Neural cell (in vitro differentiated cells): ENCODE results near the gene EXO1. TPM values are rescaled to one million over a fixed set of nuclear protein-coding genes. Genes with fewer than 3 reads are reported as not detected.

Experiments
- H2AFZ ChIP-seq: fragments of 200-600, 300-800 bp; sonication (generic), shearing (Covaris generic); 2 replicates; pipeline ENCODE4 v1.6.0; 2014; ENCODE audit warnings: low read depth, mild to moderate bottlenecking, antibody characterized with exemption, low read length, moderate library complexity
- H3F3A ChIP-seq: fragments of 200-600 bp; shearing (Covaris generic); 2 replicates; pipeline ENCODE4 v1.6.1; 2016; ENCODE audit warnings: mild to moderate bottlenecking, moderate library complexity, mixed read lengths, antibody characterized with exemption, low read length; ENCODE audit not compliant: insufficient read depth, poor library complexity, severe bottlenecking
- H3K27ac ChIP-seq: fragments of 200-600, 300-800 bp; sonication (generic), shearing (Covaris generic); 2 replicates; pipeline ENCODE4 v1.5.1; 2014; ENCODE audit warnings: mild to moderate bottlenecking, low read length, moderate library complexity
- H3K27me3 ChIP-seq: fragments of 300-800, 200-600 bp; sonication (generic), shearing (Covaris generic); 2 replicates; pipeline ENCODE4 v1.6.0; 2014; ENCODE audit warnings: mild to moderate bottlenecking, low read depth, low read length, moderate library complexity; ENCODE audit not compliant: insufficient read depth
- H3K36me3 ChIP-seq: fragments of 300-800, 200-600 bp; sonication (generic), shearing (Covaris generic); 2 replicates; pipeline ENCODE4 v1.5.1; 2014; ENCODE audit warnings: mild to moderate bottlenecking, antibody characterized with exemption, low read length, moderate library complexity; ENCODE audit not compliant: insufficient read depth
- H3K4me2 ChIP-seq: fragments of 300-800, 200-600 bp; sonication (generic), shearing (Covaris generic); 2 replicates; pipeline ENCODE4 v1.6.0; 2014; ENCODE audit warnings: mild to moderate bottlenecking, low read length
- H3K4me3 ChIP-seq: fragments of 300-800, 200-600 bp; sonication (generic), shearing (Covaris generic); 2 replicates; pipeline ENCODE4 v1.5.1; 2014; ENCODE audit warnings: mild to moderate bottlenecking, low read length, moderate library complexity
- H3K79me2 ChIP-seq: fragments of 200-600 bp; shearing (Covaris generic); replicated peaks from 2 replicates; pipeline ENCODE4 v1.6.0; 2014; ENCODE audit warnings: mild to moderate bottlenecking, low read length, moderate library complexity; ENCODE audit not compliant: insufficient read depth
- H3K9ac ChIP-seq: fragments of 300-800, 200-600 bp; sonication (generic), shearing (Covaris generic); 2 replicates; pipeline ENCODE4 v1.6.1; 2016; ENCODE audit warnings: mild to moderate bottlenecking, low read length, mixed read lengths
- H3K9me2 ChIP-seq: fragments of 200-600 bp; shearing (Covaris generic); 2 replicates; pipeline ENCODE4 v1.6.1; 2016; ENCODE audit warnings: mild to moderate bottlenecking, low read length, mixed read lengths; ENCODE audit not compliant: insufficient read depth
- H3K9me3 ChIP-seq: fragments of 200-600, 300-800 bp; sonication (generic), shearing (Covaris generic); 2 replicates; pipeline ENCODE4 v1.6.1; 2016; ENCODE audit warnings: mild to moderate bottlenecking, mixed run types, low read length, moderate library complexity, mixed read lengths
- H4K20me1 ChIP-seq: fragments of 200-600 bp; shearing (Covaris generic); 2 replicates; pipeline ENCODE4 v1.6.1; 2016; ENCODE audit warnings: mild to moderate bottlenecking, mixed run types; ENCODE audit not compliant: insufficient read depth
- EP300 ChIP-seq: fragments of 450-650 bp; conservative IDR thresholded peaks from 2 replicates; pipeline ENCODE4 v1.6.1; 2014; ENCODE audit warnings: antibody characterized with exemption, mild to moderate bottlenecking, moderate library complexity; ENCODE audit not compliant: poor library complexity, severe bottlenecking
- EZH2 ChIP-seq: fragments of 200-600, 300-800 bp; shearing (Covaris generic), sonication (generic); IDR thresholded peaks from 2 replicates; pipeline ENCODE4 v1.6.1; 2014; ENCODE audit warnings: antibody characterized with exemption, low read length, borderline replicate concordance, mild to moderate bottlenecking; ENCODE audit not compliant: insufficient read depth, poor library complexity, severe bottlenecking
- MXI1 ChIP-seq: fragments of 450-650 bp; conservative IDR thresholded peaks from 2 replicates; pipeline ENCODE4 v1.6.1; 2014; ENCODE audit warnings: antibody characterized with exemption, mild to moderate bottlenecking; ENCODE audit not compliant: poor library complexity, severe bottlenecking
- POLR2AphosphoS5 ChIP-seq: IDR thresholded peaks from 2 replicates; pipeline ENCODE4 v1.6.1; 2012
- RAD21 ChIP-seq: fragments of 450-650 bp; conservative IDR thresholded peaks from 2 replicates; pipeline ENCODE4 v1.6.1; 2014; ENCODE audit warnings: antibody characterized with exemption, mild to moderate bottlenecking, moderate library complexity
- SMC3 ChIP-seq: fragments of 450-650 bp; conservative IDR thresholded peaks from 2 replicates; pipeline ENCODE4 v1.6.1; 2014; ENCODE audit warnings: antibody characterized with exemption, mild to moderate bottlenecking, moderate library complexity; ENCODE audit not compliant: poor library complexity
- TAF1 ChIP-seq: IDR thresholded peaks from 2 replicates; pipeline ENCODE4 v1.6.1; 2012; ENCODE audit warnings: low read depth
- polyA plus RNA-seq: library from polyadenylated mRNA; depleted of rRNA; stranded (reverse); fragments of >200 nt; gene quantifications from 2 replicates; pipeline ENCODE4 v1.2.3, GENCODE V29; 2014
- TF ChIP-seq, protein P1 (sequence below): IDR thresholded peaks from 2 replicates; pipeline ENCODE4 v1.6.1; 2012; ENCODE audit warnings: borderline replicate concordance
- TF ChIP-seq, protein P2 (sequence below): fragments of 450-650 bp; IDR thresholded peaks from 2 replicates; pipeline ENCODE4 v1.5.1; 2014; ENCODE audit warnings: antibody characterized with exemption, mild to moderate bottlenecking, moderate library complexity; ENCODE audit not compliant: poor library complexity, severe bottlenecking

Gene EXO1
- polyA plus RNA-seq, 1 donor from 2014 or later = 0.92 TPM

DNA sequence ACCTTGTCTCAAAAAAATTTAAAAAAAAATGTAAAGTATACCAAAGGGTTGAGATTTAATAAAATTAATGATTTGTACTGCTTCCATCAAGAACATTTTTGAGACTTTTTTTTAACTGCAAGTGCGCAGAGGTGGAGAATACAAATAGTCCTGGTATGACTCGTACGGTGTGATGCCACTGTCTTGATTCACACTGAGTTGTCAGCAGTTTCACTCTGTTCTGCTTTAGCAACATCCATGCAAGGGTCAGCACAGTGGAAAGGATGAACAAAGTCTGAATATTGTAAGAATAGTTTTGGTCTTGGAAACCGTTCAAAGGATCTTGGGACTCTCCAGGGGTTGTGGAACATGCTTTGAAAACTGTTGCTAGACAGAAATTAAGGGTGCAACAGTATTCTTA lies 40.2 kb downstream of the EXO1 start:
- TF ChIP-seq RAD21 = no peak
- no peak for TF ChIP-seq SMC3
- TF ChIP-seq, protein P1, sequence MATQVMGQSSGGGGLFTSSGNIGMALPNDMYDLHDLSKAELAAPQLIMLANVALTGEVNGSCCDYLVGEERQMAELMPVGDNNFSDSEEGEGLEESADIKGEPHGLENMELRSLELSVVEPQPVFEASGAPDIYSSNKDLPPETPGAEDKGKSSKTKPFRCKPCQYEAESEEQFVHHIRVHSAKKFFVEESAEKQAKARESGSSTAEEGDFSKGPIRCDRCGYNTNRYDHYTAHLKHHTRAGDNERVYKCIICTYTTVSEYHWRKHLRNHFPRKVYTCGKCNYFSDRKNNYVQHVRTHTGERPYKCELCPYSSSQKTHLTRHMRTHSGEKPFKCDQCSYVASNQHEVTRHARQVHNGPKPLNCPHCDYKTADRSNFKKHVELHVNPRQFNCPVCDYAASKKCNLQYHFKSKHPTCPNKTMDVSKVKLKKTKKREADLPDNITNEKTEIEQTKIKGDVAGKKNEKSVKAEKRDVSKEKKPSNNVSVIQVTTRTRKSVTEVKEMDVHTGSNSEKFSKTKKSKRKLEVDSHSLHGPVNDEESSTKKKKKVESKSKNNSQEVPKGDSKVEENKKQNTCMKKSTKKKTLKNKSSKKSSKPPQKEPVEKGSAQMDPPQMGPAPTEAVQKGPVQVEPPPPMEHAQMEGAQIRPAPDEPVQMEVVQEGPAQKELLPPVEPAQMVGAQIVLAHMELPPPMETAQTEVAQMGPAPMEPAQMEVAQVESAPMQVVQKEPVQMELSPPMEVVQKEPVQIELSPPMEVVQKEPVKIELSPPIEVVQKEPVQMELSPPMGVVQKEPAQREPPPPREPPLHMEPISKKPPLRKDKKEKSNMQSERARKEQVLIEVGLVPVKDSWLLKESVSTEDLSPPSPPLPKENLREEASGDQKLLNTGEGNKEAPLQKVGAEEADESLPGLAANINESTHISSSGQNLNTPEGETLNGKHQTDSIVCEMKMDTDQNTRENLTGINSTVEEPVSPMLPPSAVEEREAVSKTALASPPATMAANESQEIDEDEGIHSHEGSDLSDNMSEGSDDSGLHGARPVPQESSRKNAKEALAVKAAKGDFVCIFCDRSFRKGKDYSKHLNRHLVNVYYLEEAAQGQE = no peak
- TF ChIP-seq TAF1 = no peak
- TF ChIP-seq MXI1 = no peak
- TF ChIP-seq, protein P2, sequence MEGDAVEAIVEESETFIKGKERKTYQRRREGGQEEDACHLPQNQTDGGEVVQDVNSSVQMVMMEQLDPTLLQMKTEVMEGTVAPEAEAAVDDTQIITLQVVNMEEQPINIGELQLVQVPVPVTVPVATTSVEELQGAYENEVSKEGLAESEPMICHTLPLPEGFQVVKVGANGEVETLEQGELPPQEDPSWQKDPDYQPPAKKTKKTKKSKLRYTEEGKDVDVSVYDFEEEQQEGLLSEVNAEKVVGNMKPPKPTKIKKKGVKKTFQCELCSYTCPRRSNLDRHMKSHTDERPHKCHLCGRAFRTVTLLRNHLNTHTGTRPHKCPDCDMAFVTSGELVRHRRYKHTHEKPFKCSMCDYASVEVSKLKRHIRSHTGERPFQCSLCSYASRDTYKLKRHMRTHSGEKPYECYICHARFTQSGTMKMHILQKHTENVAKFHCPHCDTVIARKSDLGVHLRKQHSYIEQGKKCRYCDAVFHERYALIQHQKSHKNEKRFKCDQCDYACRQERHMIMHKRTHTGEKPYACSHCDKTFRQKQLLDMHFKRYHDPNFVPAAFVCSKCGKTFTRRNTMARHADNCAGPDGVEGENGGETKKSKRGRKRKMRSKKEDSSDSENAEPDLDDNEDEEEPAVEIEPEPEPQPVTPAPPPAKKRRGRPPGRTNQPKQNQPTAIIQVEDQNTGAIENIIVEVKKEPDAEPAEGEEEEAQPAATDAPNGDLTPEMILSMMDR = no peak
- TF ChIP-seq EP300 = no peak
- no peak for TF ChIP-seq POLR2AphosphoS5
- Histone ChIP-seq H3K9me3 (no peaks in the 10 kb centered on the region), H3K9ac (no peak overlapping the region), H3K79me2 (no peaks in the 10 kb centered on the region), H3K9me2 (no peaks in the 10 kb centered on the region), H3K4me3 (no peak overlapping the region), H4K20me1 (no peaks in the 10 kb centered on the region), H3K4me2 (no peak overlapping the region), H3F3A (no peaks in the 10 kb centered on the region), H3K27ac (no peak overlapping the region), H2AFZ (no peak overlapping the region), H3K27me3 (no peaks in the 10 kb centered on the region), H3K36me3 (no peaks in the 10 kb centered on the region)

DNA sequence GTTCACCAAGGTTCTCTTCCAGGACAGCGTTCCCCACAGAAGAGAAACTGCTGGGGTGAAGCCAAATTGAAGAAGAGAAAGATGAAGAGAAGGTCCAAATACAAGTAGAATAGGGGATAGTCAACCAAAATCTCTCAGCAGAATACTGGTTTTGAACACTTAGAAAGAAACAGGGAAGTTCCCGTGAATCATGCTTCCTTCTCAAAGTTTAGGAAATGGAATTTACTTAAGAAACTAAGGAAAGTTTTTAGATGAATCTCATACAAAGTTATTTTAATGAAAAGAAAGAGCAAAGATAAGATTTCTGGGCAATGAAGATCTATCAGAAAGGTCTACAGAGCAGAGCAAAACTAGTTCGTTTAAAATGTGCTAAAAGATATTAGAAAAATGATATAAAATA lies 43.3 kb downstream of the EXO1 start:
- Histone ChIP-seq H3K79me2 (no peaks in the 10 kb centered on the region), H3K27me3 (no peaks in the 10 kb centered on the region), H2AFZ (no peak overlapping the region), H3K4me3 (no peak overlapping the region), H3K9ac (no peak overlapping the region), H3K27ac (no peak overlapping the region), H4K20me1 (no peaks in the 10 kb centered on the region), H3K4me2 (no peak overlapping the region), H3K9me2 (no peaks in the 10 kb centered on the region), H3F3A (no peaks in the 10 kb centered on the region), H3K9me3 (no peaks in the 10 kb centered on the region), H3K36me3 (no peaks in the 10 kb centered on the region)
- TF ChIP-seq SMC3 (no peak), EZH2 (no peak), TAF1 (no peak), MXI1 (no peak), EP300 (no peak), RAD21 (no peak), POLR2AphosphoS5 (no peak)
- TF ChIP-seq, protein P1 = no peak
- TF ChIP-seq, protein P2 = no peak
